A673 (cell line): ENCODE results near the gene SLCO3A1.

Source experiments
- EZH2 ChIP-seq: fragments of 200-600 bp; sonication (generic); IDR thresholded peaks from 2 replicates; pipeline ENCODE4 v1.6.1; 2017; ENCODE audit warnings: borderline replicate concordance, low read depth, mild to moderate bottlenecking, mixed read lengths, antibody characterized with exemption, low read length; ENCODE audit not compliant: poor library complexity, severe bottlenecking
- TF ChIP-seq, protein P1 (sequence below): fragments of 300-800, 200-600 bp; sonication (generic); conservative IDR thresholded peaks from 2 replicates; pipeline ENCODE4 v1.5.1; 2017; ENCODE audit warnings: low read depth, mild to moderate bottlenecking, antibody characterized with exemption, low read length, moderate library complexity, mixed read lengths

DNA sequence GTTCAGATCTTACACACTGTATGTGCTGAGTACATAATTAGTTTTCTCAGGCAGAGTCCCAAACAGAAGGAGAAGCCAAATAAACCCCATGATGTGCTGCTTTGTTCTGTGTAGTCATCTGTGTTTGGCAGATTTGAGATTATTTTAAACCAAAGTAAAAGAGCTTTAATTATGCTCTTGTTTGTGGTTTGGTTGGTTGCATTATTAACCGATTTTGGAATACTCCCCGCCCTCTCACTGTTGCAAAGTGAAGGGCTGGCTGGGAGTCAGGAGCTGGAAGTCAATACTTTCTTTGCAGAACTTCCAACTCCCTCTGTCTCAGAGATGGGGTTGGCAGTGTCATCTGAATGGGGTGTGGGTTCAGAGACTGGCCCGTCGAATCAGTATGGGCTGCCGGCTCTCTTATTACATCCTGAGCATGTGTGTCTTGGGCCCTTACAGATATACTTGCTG is 34.4 kb downstream of the SLCO3A1 start:
- no peak for TF ChIP-seq EZH2
- TF ChIP-seq, protein P1, sequence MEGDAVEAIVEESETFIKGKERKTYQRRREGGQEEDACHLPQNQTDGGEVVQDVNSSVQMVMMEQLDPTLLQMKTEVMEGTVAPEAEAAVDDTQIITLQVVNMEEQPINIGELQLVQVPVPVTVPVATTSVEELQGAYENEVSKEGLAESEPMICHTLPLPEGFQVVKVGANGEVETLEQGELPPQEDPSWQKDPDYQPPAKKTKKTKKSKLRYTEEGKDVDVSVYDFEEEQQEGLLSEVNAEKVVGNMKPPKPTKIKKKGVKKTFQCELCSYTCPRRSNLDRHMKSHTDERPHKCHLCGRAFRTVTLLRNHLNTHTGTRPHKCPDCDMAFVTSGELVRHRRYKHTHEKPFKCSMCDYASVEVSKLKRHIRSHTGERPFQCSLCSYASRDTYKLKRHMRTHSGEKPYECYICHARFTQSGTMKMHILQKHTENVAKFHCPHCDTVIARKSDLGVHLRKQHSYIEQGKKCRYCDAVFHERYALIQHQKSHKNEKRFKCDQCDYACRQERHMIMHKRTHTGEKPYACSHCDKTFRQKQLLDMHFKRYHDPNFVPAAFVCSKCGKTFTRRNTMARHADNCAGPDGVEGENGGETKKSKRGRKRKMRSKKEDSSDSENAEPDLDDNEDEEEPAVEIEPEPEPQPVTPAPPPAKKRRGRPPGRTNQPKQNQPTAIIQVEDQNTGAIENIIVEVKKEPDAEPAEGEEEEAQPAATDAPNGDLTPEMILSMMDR: no peak
